Subcutaneous abdominal adipose tissue (tissue), 5 donors: ENCODE measurements around the gene TYRO3.

Source experiments
- H3K27ac ChIP-seq: one replicate; pipeline ENCODE4 v1.7.0; 2013; ENCODE audit warnings: low read depth, mild to moderate bottlenecking, inconsistent platforms, low read length, moderate library complexity
- H3K27me3 ChIP-seq, 5 donors: one replicate each; pipeline ENCODE4 v1.7.0; 2013; ENCODE audit warnings: low read length in 5 of 5, inconsistent platforms in 1 of 5; ENCODE audit not compliant: control insufficient read depth in 5 of 5, insufficient read depth in 4 of 5
- H3K36me3 ChIP-seq, 5 donors: one replicate each; pipeline ENCODE4 v1.7.0; 2013; ENCODE audit warnings: low read length in 5 of 5; ENCODE audit not compliant: control insufficient read depth in 5 of 5, insufficient read depth in 5 of 5
- H3K4me1 ChIP-seq, 5 donors: one replicate each; pipeline ENCODE4 v1.7.0; 2013; ENCODE audit warnings: low read length in 5 of 5, mild to moderate bottlenecking in 3 of 5, moderate library complexity in 1 of 5; ENCODE audit not compliant: control insufficient read depth in 5 of 5, insufficient read depth in 5 of 5
- H3K4me3 ChIP-seq, 5 donors: one replicate each; pipeline ENCODE4 v1.7.0; 2013; ENCODE audit warnings: low read length in 5 of 5, low read depth in 1 of 5
- H3K9ac ChIP-seq, 5 donors: one replicate each; pipeline ENCODE4 v1.7.0; 2013; ENCODE audit warnings: low read length in 5 of 5, mild to moderate bottlenecking in 4 of 5, moderate library complexity in 3 of 5
- H3K9me3 ChIP-seq, 5 donors: one replicate each; pipeline ENCODE4 v1.7.0; 2013; ENCODE audit warnings: low read length in 5 of 5; ENCODE audit not compliant: control insufficient read depth in 5 of 5
- donor health status: healthy.
- donor health status: healthy.
- donor health status: healthy.
- donor health status: healthy.
- donor health status: healthy.

Gene TYRO3

GRCh38 chr15:41570764-41571163 lies 11.8 kb downstream of the TYRO3 start:
- no peaks in the 10 kb centered on the region for H3K27me3 ChIP-seq
- peaks cover 5 to 67% (median 47%) of the 10 kb centered on the region in 5 donors for H3K36me3 ChIP-seq
- H3K9me3 ChIP-seq: no peaks in the 10 kb centered on the region
- H3K4me3 ChIP-seq: no peak overlapping the region
- H3K27ac ChIP-seq: peak overlapping the region; percentile 52
- H3K4me1 ChIP-seq: peaks cover 6 to 72% (median 51%) of the 10 kb centered on the region in 5 donors
- peak overlapping the region in 1 of 5 donors; percentile 48 for H3K9ac ChIP-seq

GRCh38 chr15:41571948-41572347 lies 12.9 kb downstream of the TYRO3 start:
- H3K9ac ChIP-seq: peak overlapping the region in 1 of 5 donors; percentile 32

GRCh38 chr15:41572866-41573265 lies 13.9 kb downstream of the TYRO3 start:
- no peak overlapping the region for H3K9ac ChIP-seq

More at GRCh38 chr15:41571948-41572347, 12.9 kb downstream of the TYRO3 start:
- Histone ChIP-seq H3K36me3 (peaks cover 5 to 67% (median 51%) of the 10 kb centered on the region in 5 donors), H3K4me3 (no peak overlapping the region), H3K4me1 (peaks cover 6 to 65% (median 48%) of the 10 kb centered on the region in 5 donors), H3K27me3 (no peaks in the 10 kb centered on the region), H3K27ac (no peak overlapping the region), H3K9me3 (no peaks in the 10 kb centered on the region)

GRCh38 chr15:41573396-41573795 lies 14.4 kb downstream of the TYRO3 start:
- no peak overlapping the region for H3K4me3 ChIP-seq
- H3K36me3 ChIP-seq: peaks cover 5 to 76% (median 59%) of the 10 kb centered on the region in 5 donors
- no peaks in the 10 kb centered on the region for H3K9me3 ChIP-seq
- H3K9ac ChIP-seq: no peak overlapping the region
- no peak overlapping the region for H3K27ac ChIP-seq
- H3K27me3 ChIP-seq: no peaks in the 10 kb centered on the region
- peaks cover 6 to 57% (median 45%) of the 10 kb centered on the region in 5 donors for H3K4me1 ChIP-seq

More at GRCh38 chr15:41572866-41573265, 13.9 kb downstream of the TYRO3 start:
- H3K4me3 ChIP-seq: no peak overlapping the region
- H3K9me3 ChIP-seq: no peaks in the 10 kb centered on the region
- H3K27me3 ChIP-seq: no peaks in the 10 kb centered on the region
- H3K27ac ChIP-seq: no peak overlapping the region
- H3K4me1 ChIP-seq: peaks cover 6 to 57% (median 46%) of the 10 kb centered on the region in 5 donors
- peaks cover 5 to 71% (median 54%) of the 10 kb centered on the region in 5 donors for H3K36me3 ChIP-seq

GRCh38 chr15:41574158-41574557 lies 15.1 kb downstream of the TYRO3 start:
- no peak overlapping the region for H3K27ac ChIP-seq
- H3K27me3 ChIP-seq: no peaks in the 10 kb centered on the region
- peaks cover 5 to 77% (median 59%) of the 10 kb centered on the region in 5 donors for H3K36me3 ChIP-seq

GRCh38 chr15:41575282-41575681 lies 16.3 kb downstream of the TYRO3 start:
- peaks cover 5 to 71% (median 56%) of the 10 kb centered on the region in 5 donors for H3K36me3 ChIP-seq
- H3K9ac ChIP-seq: peak overlapping the region in 1 of 5 donors; percentile 13
- H3K4me3 ChIP-seq: no peak overlapping the region
- H3K27ac ChIP-seq: no peak overlapping the region
- no peaks in the 10 kb centered on the region for H3K27me3 ChIP-seq
- H3K9me3 ChIP-seq: no peaks in the 10 kb centered on the region
- H3K4me1 ChIP-seq: peaks cover 6 to 45% (median 27%) of the 10 kb centered on the region in 5 donors

More at GRCh38 chr15:41574158-41574557, 15.1 kb downstream of the TYRO3 start:
- Histone ChIP-seq H3K4me3 (no peak overlapping the region), H3K9me3 (no peaks in the 10 kb centered on the region), H3K9ac (no peak overlapping the region), H3K4me1 (peaks cover 6 to 56% (median 38%) of the 10 kb centered on the region in 5 donors)

- Histone ChIP-seq H3K36me3 (peaks cover 5 to 43% (median 38%) of the 10 kb centered on the region in 5 donors), H3K4me3 (no peak overlapping the region), H3K27ac (peak overlapping the region; percentile 23), H3K9ac (no peak overlapping the region), H3K4me1 (peaks cover 0 to 22% (median 8%) of the 10 kb centered on the region in 5 donors), H3K27me3 (no peaks in the 10 kb centered on the region), H3K9me3 (no peaks in the 10 kb centered on the region)
Measured at GRCh38 chr15:41577863-41578735, 19.1 kb downstream of the TYRO3 start.

GRCh38 chr15:41578736-41579383 lies 19.8 kb downstream of the TYRO3 start:
- peaks cover 5 to 36% (median 30%) of the 10 kb centered on the region in 5 donors for H3K36me3 ChIP-seq
- no peaks in the 10 kb centered on the region for H3K9me3 ChIP-seq
- no peak overlapping the region for H3K27ac ChIP-seq
- H3K27me3 ChIP-seq: no peaks in the 10 kb centered on the region
- no peak overlapping the region for H3K4me3 ChIP-seq
- no peak overlapping the region for H3K9ac ChIP-seq
- peaks cover 0 to 22% (median 8%) of the 10 kb centered on the region in 5 donors for H3K4me1 ChIP-seq

GRCh38 chr15:41581110-41581509 lies 22.1 kb downstream of the TYRO3 start:
- H3K27ac ChIP-seq: no peak overlapping the region
- peaks cover 0 to 19% (median 18%) of the 10 kb centered on the region in 5 donors for H3K36me3 ChIP-seq
- H3K9ac ChIP-seq: no peak overlapping the region
- no peaks in the 10 kb centered on the region for H3K27me3 ChIP-seq
- H3K4me3 ChIP-seq: no peak overlapping the region
- peaks cover 2 to 28% (median 16%) of the 10 kb centered on the region in 5 donors for H3K4me1 ChIP-seq
- H3K9me3 ChIP-seq: no peaks in the 10 kb centered on the region

GRCh38 chr15:41583795-41584194 lies 24.8 kb downstream of the TYRO3 start:
- Histone ChIP-seq H3K4me1 (peaks cover 2 to 17% (median 15%) of the 10 kb centered on the region in 5 donors), H3K27ac (no peak overlapping the region), H3K9ac (no peak overlapping the region), H3K36me3 (peaks cover 0 to 2% (median under 1%) of the 10 kb centered on the region in 5 donors), H3K27me3 (no peaks in the 10 kb centered on the region), H3K9me3 (no peaks in the 10 kb centered on the region), H3K4me3 (no peak overlapping the region)
